A549 (cell line): ENCODE measurements around the gene GBP2.

Experiments
- KDM5A ChIP-seq: fragments of 200-600 bp; sonication (generic); IDR thresholded peaks from 2 replicates; pipeline ENCODE4 v1.6.1; 2016; ENCODE audit warnings: antibody characterized with exemption, mild to moderate bottlenecking
- MAFK ChIP-seq: fragments of 450-650 bp; IDR thresholded peaks from 2 replicates; pipeline ENCODE4 v1.6.1; 2014; ENCODE audit not compliant: partially characterized antibody
- MAZ ChIP-seq: fragments of 150-350 bp; IDR thresholded peaks from 2 replicates; pipeline ENCODE4 v1.6.1; 2014; ENCODE audit warnings: antibody characterized with exemption, low read depth, low read length, borderline replicate concordance
- MYC ChIP-seq: IDR thresholded peaks from 2 replicates; pipeline ENCODE4 v1.6.1; 2012; ENCODE audit warnings: mild to moderate bottlenecking, inconsistent platforms, low read length, improper control_type of control experiment, borderline replicate concordance
- POLR2A ChIP-seq: IDR thresholded peaks from 2 replicates; pipeline ENCODE4 v1.6.1; 2012; ENCODE audit warnings: mild to moderate bottlenecking, low read length
- POLR2AphosphoS2 ChIP-seq: conservative IDR thresholded peaks from 2 replicates; pipeline ENCODE4 v1.6.1; 2012; ENCODE audit warnings: low read length, improper control_type of control experiment, inconsistent platforms
- ZC3H11A ChIP-seq: fragments of 450-650 bp; IDR thresholded peaks from 2 replicates; pipeline ENCODE4 v1.6.1; 2014; ENCODE audit warnings: antibody characterized with exemption, mild to moderate bottlenecking
- ZSCAN20 ChIP-seq: fragments of 250-450 bp; sonication (Bioruptor Pico); IDR thresholded peaks from 2 replicates; pipeline ENCODE4 v1.8.0; 2022; ENCODE audit warnings: mild to moderate bottlenecking, moderate library complexity
- TF ChIP-seq, protein P1 (sequence below): fragments of >200 bp; sonication (Bioruptor Twin); formaldehyde crosslinking; IDR thresholded peaks from 3 replicates; pipeline ENCODE4 v1.5.1; 2016
- TF ChIP-seq, protein P2 (sequence below): fragments of 200-600 bp; sonication (generic); IDR thresholded peaks from 2 replicates; pipeline ENCODE4 v1.6.1; 2016; ENCODE audit warnings: antibody characterized with exemption, mild to moderate bottlenecking, moderate library complexity

DNA sequence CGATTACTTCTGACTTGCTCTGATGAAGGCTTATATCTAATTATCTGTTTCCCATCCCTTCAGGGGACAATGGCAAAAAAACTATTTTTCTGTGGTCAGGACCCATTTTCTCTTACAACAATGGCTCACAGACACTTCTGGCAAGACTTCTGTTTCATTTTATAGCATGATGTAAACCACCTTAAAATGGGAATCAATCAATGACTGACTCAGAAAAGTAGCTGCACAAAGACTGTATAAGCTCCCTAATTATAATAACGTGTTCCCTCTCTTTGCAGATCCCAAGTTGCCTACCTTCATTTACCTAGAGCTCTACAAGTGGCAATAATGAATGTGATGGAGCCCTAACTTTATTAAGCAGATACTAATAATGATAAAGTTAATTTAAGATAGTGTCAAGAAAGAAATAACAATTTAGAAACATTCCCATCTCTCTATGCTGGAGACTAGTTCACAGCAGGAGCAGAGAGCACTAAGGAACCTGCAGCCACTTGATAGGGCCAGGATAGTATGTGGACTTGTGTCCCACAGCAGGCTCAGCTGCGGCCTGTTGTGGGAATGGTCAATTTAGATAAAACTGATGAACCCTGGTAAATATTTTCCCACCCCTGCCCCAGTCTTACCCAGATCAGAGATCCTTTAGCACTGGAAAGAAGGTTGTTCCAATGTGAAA is 538 bp downstream of the GBP2 start:
- TF ChIP-seq POLR2A, result no peak
- no peak for TF ChIP-seq POLR2AphosphoS2
- TF ChIP-seq, protein P1, sequence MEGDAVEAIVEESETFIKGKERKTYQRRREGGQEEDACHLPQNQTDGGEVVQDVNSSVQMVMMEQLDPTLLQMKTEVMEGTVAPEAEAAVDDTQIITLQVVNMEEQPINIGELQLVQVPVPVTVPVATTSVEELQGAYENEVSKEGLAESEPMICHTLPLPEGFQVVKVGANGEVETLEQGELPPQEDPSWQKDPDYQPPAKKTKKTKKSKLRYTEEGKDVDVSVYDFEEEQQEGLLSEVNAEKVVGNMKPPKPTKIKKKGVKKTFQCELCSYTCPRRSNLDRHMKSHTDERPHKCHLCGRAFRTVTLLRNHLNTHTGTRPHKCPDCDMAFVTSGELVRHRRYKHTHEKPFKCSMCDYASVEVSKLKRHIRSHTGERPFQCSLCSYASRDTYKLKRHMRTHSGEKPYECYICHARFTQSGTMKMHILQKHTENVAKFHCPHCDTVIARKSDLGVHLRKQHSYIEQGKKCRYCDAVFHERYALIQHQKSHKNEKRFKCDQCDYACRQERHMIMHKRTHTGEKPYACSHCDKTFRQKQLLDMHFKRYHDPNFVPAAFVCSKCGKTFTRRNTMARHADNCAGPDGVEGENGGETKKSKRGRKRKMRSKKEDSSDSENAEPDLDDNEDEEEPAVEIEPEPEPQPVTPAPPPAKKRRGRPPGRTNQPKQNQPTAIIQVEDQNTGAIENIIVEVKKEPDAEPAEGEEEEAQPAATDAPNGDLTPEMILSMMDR, result no peak
- TF ChIP-seq MAZ, result no peak
- no peak for TF ChIP-seq MYC
- no peak for TF ChIP-seq MAFK
- TF ChIP-seq ZC3H11A, result no peak
- no peak for TF ChIP-seq ZSCAN20 (CRISPR knock-in tag)
- TF ChIP-seq KDM5A, result no peak
- TF ChIP-seq, protein P2, sequence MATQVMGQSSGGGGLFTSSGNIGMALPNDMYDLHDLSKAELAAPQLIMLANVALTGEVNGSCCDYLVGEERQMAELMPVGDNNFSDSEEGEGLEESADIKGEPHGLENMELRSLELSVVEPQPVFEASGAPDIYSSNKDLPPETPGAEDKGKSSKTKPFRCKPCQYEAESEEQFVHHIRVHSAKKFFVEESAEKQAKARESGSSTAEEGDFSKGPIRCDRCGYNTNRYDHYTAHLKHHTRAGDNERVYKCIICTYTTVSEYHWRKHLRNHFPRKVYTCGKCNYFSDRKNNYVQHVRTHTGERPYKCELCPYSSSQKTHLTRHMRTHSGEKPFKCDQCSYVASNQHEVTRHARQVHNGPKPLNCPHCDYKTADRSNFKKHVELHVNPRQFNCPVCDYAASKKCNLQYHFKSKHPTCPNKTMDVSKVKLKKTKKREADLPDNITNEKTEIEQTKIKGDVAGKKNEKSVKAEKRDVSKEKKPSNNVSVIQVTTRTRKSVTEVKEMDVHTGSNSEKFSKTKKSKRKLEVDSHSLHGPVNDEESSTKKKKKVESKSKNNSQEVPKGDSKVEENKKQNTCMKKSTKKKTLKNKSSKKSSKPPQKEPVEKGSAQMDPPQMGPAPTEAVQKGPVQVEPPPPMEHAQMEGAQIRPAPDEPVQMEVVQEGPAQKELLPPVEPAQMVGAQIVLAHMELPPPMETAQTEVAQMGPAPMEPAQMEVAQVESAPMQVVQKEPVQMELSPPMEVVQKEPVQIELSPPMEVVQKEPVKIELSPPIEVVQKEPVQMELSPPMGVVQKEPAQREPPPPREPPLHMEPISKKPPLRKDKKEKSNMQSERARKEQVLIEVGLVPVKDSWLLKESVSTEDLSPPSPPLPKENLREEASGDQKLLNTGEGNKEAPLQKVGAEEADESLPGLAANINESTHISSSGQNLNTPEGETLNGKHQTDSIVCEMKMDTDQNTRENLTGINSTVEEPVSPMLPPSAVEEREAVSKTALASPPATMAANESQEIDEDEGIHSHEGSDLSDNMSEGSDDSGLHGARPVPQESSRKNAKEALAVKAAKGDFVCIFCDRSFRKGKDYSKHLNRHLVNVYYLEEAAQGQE, result no peak
